Measurements from ENCODE around the gene PAK1. TPM values are rescaled to one million over a fixed set of nuclear protein-coding genes. Genes with fewer than 3 reads are reported as not detected.

Gene PAK1
- polyA plus RNA-seq, 1 experiment, result 62.3 TPM

- no peak overlapping the region for H3K4me3 ChIP-seq (ENCODE audit: low read depth, low read length)
- H3K36me3 ChIP-seq (ENCODE audit: control insufficient read depth, insufficient read depth, low read length), result no peaks in the 10 kb centered on the region
- ChIA-PET POLR2A (no interaction called here), CTCF (no interaction called here)
- no peak for DNase-seq (ENCODE audit: low read depth)
- TF ChIP-seq CTCF (IDR thresholded peaks at IDR 0.05; ENCODE audit: insufficient read depth, low read depth, low read length), result no peak
- no peaks in the 10 kb centered on the region for H3K27me3 ChIP-seq (ENCODE audit: control insufficient read depth, insufficient read depth, low read length)
Measured at GRCh38 chr11:77353131-77353530, 120.8 kb downstream of the PAK1 start.

- Histone ChIP-seq H3K4me3 (ENCODE audit: low read depth, low read length) (no peak overlapping the region), H3K36me3 (ENCODE audit: control insufficient read depth, insufficient read depth, low read length) (no peaks in the 10 kb centered on the region), H3K27me3 (ENCODE audit: control insufficient read depth, insufficient read depth, low read length) (no peaks in the 10 kb centered on the region)
- TF ChIP-seq CTCF (IDR thresholded peaks at IDR 0.05; ENCODE audit: insufficient read depth, low read depth, low read length), result no peak
- ChIA-PET CTCF (no interaction called here), POLR2A (no interaction called here)
- DNase-seq (ENCODE audit: low read depth), result peak; percentile 22
Measured at GRCh38 chr11:77351281-77351886, 122.5 kb downstream of the PAK1 start.

GRCh38 chr11:77347948-77348347 is 125.9 kb downstream of the PAK1 start:
- H3K27me3 ChIP-seq (ENCODE audit: control insufficient read depth, insufficient read depth, low read length), result no peaks in the 10 kb centered on the region
- ChIA-PET POLR2A (no interaction called here), CTCF (interaction anchor here (0.6 kb wide), 1 partner anchor 13 kb away, joined by 3 read pairs; no protein-coding TSS in a partner anchor)
- H3K4me3 ChIP-seq (ENCODE audit: low read depth, low read length), result no peak overlapping the region
- no peak for DNase-seq (ENCODE audit: low read depth)
- peaks cover 2% of the 10 kb centered on the region; the same call in 1 of the 2 replicates for H3K36me3 ChIP-seq (ENCODE audit: control insufficient read depth, insufficient read depth, low read length)
- no peak for TF ChIP-seq CTCF (IDR thresholded peaks at IDR 0.05; ENCODE audit: insufficient read depth, low read depth, low read length)

- Histone ChIP-seq H3K4me3 (ENCODE audit: low read depth, low read length) (no peak overlapping the region), H3K27me3 (ENCODE audit: control insufficient read depth, insufficient read depth, low read length) (no peaks in the 10 kb centered on the region), H3K36me3 (ENCODE audit: control insufficient read depth, insufficient read depth, low read length) (peaks cover 2% of the 10 kb centered on the region; the same call in 1 of the 2 replicates)
- POLR2A ChIA-PET, result interaction anchor here (0.5 to 1.3 kb wide), 3 partner anchors 18 to 69 kb away, joined by 3 to 4 read pairs (median 4); no protein-coding TSS in a partner anchor
- TF ChIP-seq CTCF (IDR thresholded peaks at IDR 0.05; ENCODE audit: insufficient read depth, low read depth, low read length), result no peak
- peak; percentile 93 for DNase-seq (ENCODE audit: low read depth)
- CTCF ChIA-PET, result interaction anchor here (1.4 to 1.5 kb wide), 2 partner anchors 152 to 201 kb away, joined by 3 to 5 read pairs; no protein-coding TSS in a partner anchor
Measured at GRCh38 chr11:77346906-77347603, 126.8 kb downstream of the PAK1 start.

- TF ChIP-seq CTCF (IDR thresholded peaks at IDR 0.05; ENCODE audit: insufficient read depth, low read depth, low read length), result 0 out of 2 replicates have a peak, but pooled peaks have one; percentile 15
- H3K4me3 ChIP-seq (ENCODE audit: low read depth, low read length), result no peak overlapping the region
- peaks cover 2% of the 10 kb centered on the region; the same call in 1 of the 2 replicates for H3K36me3 ChIP-seq (ENCODE audit: control insufficient read depth, insufficient read depth, low read length)
- ChIA-PET POLR2A (interaction anchor here (1.3 kb wide), 1 partner anchor 37 kb away, joined by 4 read pairs; no protein-coding TSS in a partner anchor), CTCF (interaction anchor here (1.5 kb wide), 1 partner anchor 150 kb away, joined by 3 read pairs; no protein-coding TSS in a partner anchor)
- H3K27me3 ChIP-seq (ENCODE audit: control insufficient read depth, insufficient read depth, low read length), result no peaks in the 10 kb centered on the region
- DNase-seq (ENCODE audit: low read depth), result peak; percentile 49
Measured at GRCh38 chr11:77345621-77346020, 128.3 kb downstream of the PAK1 start.
